GM12878 (cell line): Measurements from ENCODE around the gene AKR1C1. TPM values are rescaled to one million over a fixed set of nuclear protein-coding genes. Genes with fewer than 3 reads are reported as not detected.
"Not testable (repeated sequence)": the region's sequence is repeated elsewhere in the genome, so short reads cannot be mapped to it uniquely, and the experiment has no call there.

Experiments used
- ATAC-seq: fragments of 200-7000 bp; cut with Tn5 transposase; 3 replicates; pipeline ENCODE4 v1.9.1; 2020; ENCODE audit warnings: mild to moderate bottlenecking, moderate library complexity
- BruUV-seq: library from RNA; stranded (reverse); fragments of 400-500 nt; replicated peaks from 2 replicates; lab custom pipeline; 2021; lab: Mats Ljungman, UMichigan
- CTCF ChIA-PET: fragments of 300-600 bp; sonication (Branson Sonifier 250); formaldehyde crosslinking; extraction: SDS; loops from one replicate; lab custom pipeline; 2021; ENCODE audit warnings: inconsistent platforms; lab: Yijun Ruan, JAX
- POLR2A ChIA-PET: fragments of 350-600 bp; formaldehyde crosslinking; extraction: SDS; loops from one replicate; lab custom pipeline; 2021; ENCODE audit warnings: inconsistent platforms; lab: Charles Lee
- RAD21 ChIA-PET: fragments of 300-600 bp; sonication (Branson Sonifier 250); formaldehyde crosslinking; loops from one replicate; lab custom pipeline; 2023; ENCODE audit warnings: antibody characterized with exemption; ENCODE audit not compliant: unreplicated experiment; lab: Charles Lee
- SMC1A ChIA-PET: fragments of 300-600 bp; sonication (Branson Sonifier 250); formaldehyde crosslinking; loops from one replicate; lab custom pipeline; 2023; ENCODE audit not compliant: unreplicated experiment, uncharacterized antibody; lab: Charles Lee
- DNase-seq: peaks from one replicate; pipeline ENCODE4 v3.0.0-alpha.2; 2011; ENCODE audit warnings: low read depth, low spot score
- FAIRE-seq: peaks from 3 replicates; lab custom pipeline; 2011; peaks lifted over from hg19 to GRCh38; lab: Jason Lieb, UNC
- H2AFZ ChIP-seq: 2 replicates; pipeline ENCODE4 v1.6.0; 2011; ENCODE audit warnings: low read depth, low read length, control low read depth; ENCODE audit not compliant: control insufficient read depth
- H3K27ac ChIP-seq: 2 replicates; pipeline ENCODE4 v1.5.1; 2011; ENCODE audit warnings: control low read depth; ENCODE audit not compliant: control insufficient read depth, insufficient read depth
- H3K27me3 ChIP-seq, 2 experiments: replicated peaks in 1 of 2; 2 replicates each; pipeline versions ENCODE4 v1.6.0 to v1.6.1; 2011; ENCODE audit warnings: low read length in 1 of 2; ENCODE audit not compliant: control insufficient read depth in 2 of 2, insufficient read depth in 2 of 2
- H3K36me3 ChIP-seq, 2 experiments: 2 replicates each; pipeline ENCODE4 v1.5.1; 2011; ENCODE audit warnings: low read length in 1 of 2; ENCODE audit not compliant: control insufficient read depth in 2 of 2, insufficient read depth in 2 of 2
- H3K4me1 ChIP-seq: 2 replicates; pipeline ENCODE4 v1.6.1; 2011; ENCODE audit warnings: mild to moderate bottlenecking, low read length, moderate library complexity, mixed read lengths; ENCODE audit not compliant: control insufficient read depth, insufficient read depth
- H3K4me2 ChIP-seq: 2 replicates; pipeline ENCODE4 v1.6.0; 2011; ENCODE audit warnings: control low read depth; ENCODE audit not compliant: control insufficient read depth, insufficient read depth
- H3K4me3 ChIP-seq: fragments of 200-600 bp; sonication (generic); 2 replicates; pipeline ENCODE4 v1.5.1; 2016
- H3K79me2 ChIP-seq: 2 replicates; pipeline ENCODE4 v1.6.0; 2011; ENCODE audit warnings: low read length; ENCODE audit not compliant: control insufficient read depth, insufficient read depth
- H3K9ac ChIP-seq: 2 replicates; pipeline ENCODE4 v1.8.0; 2011; ENCODE audit warnings: low read length, control low read depth, mixed read lengths; ENCODE audit not compliant: control insufficient read depth, insufficient read depth
- H3K9me3 ChIP-seq: replicated peaks from 3 replicates; pipeline ENCODE4 v1.5.1; 2011; ENCODE audit warnings: mild to moderate bottlenecking, low read length; ENCODE audit not compliant: control insufficient read depth, insufficient read depth
- H4K20me1 ChIP-seq: 2 replicates; pipeline ENCODE4 v1.6.0; 2011; ENCODE audit not compliant: control insufficient read depth, insufficient read depth
- CHD1 ChIP-seq: IDR thresholded peaks from 2 replicates; pipeline ENCODE4 v1.6.1; 2012; ENCODE audit warnings: low read depth, low read length, improper control_type of control experiment
- ESRRA ChIP-seq: IDR thresholded peaks from 2 replicates; pipeline ENCODE4 v1.6.1; 2012; ENCODE audit warnings: mild to moderate bottlenecking, low read length, improper control_type of control experiment
- EZH2 ChIP-seq: IDR thresholded peaks from 2 replicates; pipeline ENCODE4 v1.6.1; 2012; ENCODE audit warnings: low read depth, mild to moderate bottlenecking, control low read depth, inconsistent platforms, low read length, borderline replicate concordance; ENCODE audit not compliant: control insufficient read depth
- IKZF1 ChIP-seq: fragments of 450-650 bp; conservative IDR thresholded peaks from 2 replicates; pipeline ENCODE4 v1.6.1; 2017; ENCODE audit warnings: antibody characterized with exemption, mild to moderate bottlenecking
- MTA3 ChIP-seq: IDR thresholded peaks from 2 replicates; pipeline ENCODE4 v1.6.1; 2012; ENCODE audit warnings: low read length, inconsistent platforms, borderline replicate concordance
- POU2F2 ChIP-seq: IDR thresholded peaks from 3 replicates; pipeline ENCODE4 v1.6.1; 2011; ENCODE audit warnings: low read depth, mild to moderate bottlenecking, low read length, borderline replicate concordance
- ZNF622 ChIP-seq: fragments of 450-650 bp; IDR thresholded peaks from 2 replicates; pipeline ENCODE4 v1.6.1; 2017; ENCODE audit warnings: mild to moderate bottlenecking, inconsistent platforms
- WGBS: methylation state at CpG from one replicate; pipeline ENCODE4 v1.1.6; 2016; ENCODE audit warnings: low lambda C conversion rate; ENCODE audit not compliant: insufficient replicate concordance, insufficient coverage; ENCODE audit errors: missing lambda C conversion rate; 5-methylcytosine and 5-hydroxymethylcytosine counted together
- in situ Hi-C: fragments of 300-500 bp; cut with MboI; formaldehyde crosslinking; loops from 9 replicates; pipeline ENCODE4 v1.14.3; 2018; ENCODE audit warnings: mixed read lengths
- intact Hi-C: fragments of 100-400 bp; cut with micrococcal nuclease; formaldehyde crosslinking; loops from one replicate; pipeline ENCODE4 v1.14.2; 2022; ENCODE audit not compliant: unreplicated experiment
- polyA plus RNA-seq, 11 experiments: library from polyadenylated mRNA; depleted of rRNA in 4 of 11; unstranded in 6 of 11; stranded (reverse) in 5 of 11; fragments of >200 nt; fragmentation: Nextera tagmentation in 4 of 11; fragmentation: Illumina TruSeq in 1 of 11; extraction: Ambion mirVana in 4 of 11; extraction: Trizol in 1 of 11; gene quantifications; 1 replicate in 1 of 11; 2 replicates in 10 of 11; pipeline versions ENCODE4 v1.2.1 to v1.2.3, GENCODE V29; 2011 to 2016; ENCODE audit warnings: inconsistent platforms in 2 of 11, missing spikeins in 2 of 11, low read depth in 1 of 11
- total RNA-seq, 4 experiments: library from RNA; depleted of rRNA in 3 of 4; stranded (reverse); fragments of >200 nt in 3 of 4; fragmentation: Illumina TruSeq in 1 of 4; extraction: Trizol in 1 of 4; gene quantifications; 2 replicates each; pipeline versions ENCODE4 v1.2.1 to v1.2.3, GENCODE V29; 2013 to 2021

Gene AKR1C1
- total and polyA plus RNA-seq, 10 of the 15 experiments (the other 5 are each of a cell fraction or from before 2014, with no cell fraction given) = 0.05 to 1.2 (median 0.35) TPM; not detected in 6

- no peak overlapping the region for H3K4me3 ChIP-seq
- H4K20me1 ChIP-seq = no peaks in the 10 kb centered on the region
- intact Hi-C loops = no loop called here
- ATAC-seq (no peak), FAIRE-seq (no peak), DNase-seq (no peak)
- POLR2A ChIA-PET = no interaction called here
- H3K27ac ChIP-seq = no peak overlapping the region
- no TSS peak for BruUV-seq
- no peaks in the 10 kb centered on the region for H3K4me1 ChIP-seq
- RAD21 ChIA-PET = no interaction called here
- no peak overlapping the region for H2AFZ ChIP-seq
- no peak overlapping the region for H3K9ac ChIP-seq
- WGBS = under 1% methylated on average over 5 of the region's 5 CpGs
- CTCF ChIA-PET = no interaction called here
- H3K79me2 ChIP-seq = no peaks in the 10 kb centered on the region
- H3K27me3 ChIP-seq = no peaks in the 10 kb centered on the region
- no peak for TF ChIP-seq MTA3
- TF ChIP-seq EZH2 = no peak
- TF ChIP-seq ZNF622 = no peak
- no peak for TF ChIP-seq CHD1
- no peak for TF ChIP-seq ESRRA
- TF ChIP-seq IKZF1 = no peak
- no peak for TF ChIP-seq POU2F2
- SMC1A ChIA-PET = no interaction called here
- H3K9me3 ChIP-seq = no peaks in the 10 kb centered on the region
- no peak overlapping the region for H3K4me2 ChIP-seq
- in situ Hi-C loops = no loop called here
- no peaks in the 10 kb centered on the region for H3K36me3 ChIP-seq
These were observed 15.3 kb upstream of the AKR1C1 start for GRCh38 chr10:4947635-4948596.

- BruUV-seq, H3K36me3 ChIP-seq, FAIRE-seq, SMC1A ChIA-PET, DNase-seq, H3K27ac ChIP-seq, H3K9ac ChIP-seq, H3K4me2 ChIP-seq, intact Hi-C loops, H3K79me2 ChIP-seq, ATAC-seq, POLR2A ChIA-PET, H3K4me3 ChIP-seq, H2AFZ ChIP-seq, H3K4me1 ChIP-seq, H4K20me1 ChIP-seq, in situ Hi-C loops, H3K9me3 ChIP-seq, RAD21 ChIA-PET, H3K27me3 ChIP-seq: not testable (repeated sequence)
- 5% methylated on average over 3 of the region's 5 CpGs for WGBS
- CTCF ChIA-PET = interaction anchor here (1.1 kb wide), 1 partner anchor 102 kb away, joined by 3 read pairs; no protein-coding TSS in a partner anchor
These were observed 11.6 kb upstream of the AKR1C1 start for GRCh38 chr10:4951512-4952162.
